ENCODE data around the gene CASTOR1.
"Not testable (repeated sequence)": the region's sequence is repeated elsewhere in the genome, so short reads cannot be mapped to it uniquely, and the experiment has no call there.

CASTOR1 gene

GRCh38 chr22:30289141-30289979 is at the start of gene CASTOR1:
TSS of gene CASTOR1 (minus strand) at chr22:30289505. CDS start at chr22:30289497, 8 bp downstream.
- in situ Hi-C loops (cut with MboI; ENCODE audit: low sequenced_read_pairs, unreplicated experiment), result loop anchor here (5.0 kb wide), 1 partner anchor 103 kb away; no protein-coding TSS in a partner anchor

GRCh38 chr22:30338802-30339201 is 49.5 kb upstream of the CASTOR1 start:
- TF ChIP-seq CTCF (IDR thresholded peaks at IDR 0.05; ENCODE audit: borderline replicate concordance, control extremely low read depth, extremely low read depth, insufficient read depth, missing control alignments), result no peak
- no peak for DNase-seq (ENCODE audit: low spot score)
- in situ Hi-C loops (cut with MboI; ENCODE audit: low sequenced_read_pairs, unreplicated experiment), result no loop called here

More at GRCh38 chr22:30289141-30289979, at the start of gene CASTOR1:
- no peak for TF ChIP-seq CTCF (IDR thresholded peaks at IDR 0.05; ENCODE audit: borderline replicate concordance, control extremely low read depth, extremely low read depth, insufficient read depth, missing control alignments)
- DNase-seq (ENCODE audit: low spot score), result peak; percentile 99

- in situ Hi-C loops (cut with MboI; ENCODE audit: low sequenced_read_pairs, unreplicated experiment); DNase-seq (ENCODE audit: low spot score): not testable (repeated sequence)
Measured at GRCh38 chr22:30338341-30338740, 49.0 kb upstream of the CASTOR1 start.

- in situ Hi-C loops (cut with MboI; ENCODE audit: low sequenced_read_pairs, unreplicated experiment), result no loop called here
- TF ChIP-seq CTCF (IDR thresholded peaks at IDR 0.05; ENCODE audit: borderline replicate concordance, control extremely low read depth, extremely low read depth, insufficient read depth, missing control alignments), result no peak
- DNase-seq (ENCODE audit: low spot score), result no peak
Measured at GRCh38 chr22:30337461-30337778, 48.1 kb upstream of the CASTOR1 start.

GRCh38 chr22:30336752-30337460 is 47.6 kb upstream of the CASTOR1 start:
- in situ Hi-C loops (cut with MboI; ENCODE audit: low sequenced_read_pairs, unreplicated experiment), result no loop called here
- DNase-seq (ENCODE audit: low spot score), result no peak
- no peak for TF ChIP-seq CTCF (IDR thresholded peaks at IDR 0.05; ENCODE audit: borderline replicate concordance, control extremely low read depth, extremely low read depth, insufficient read depth, missing control alignments)

GRCh38 chr22:30335236-30335635 is 45.9 kb upstream of the CASTOR1 start:
- no peak for DNase-seq (ENCODE audit: low spot score)
- in situ Hi-C loops (cut with MboI; ENCODE audit: low sequenced_read_pairs, unreplicated experiment), result no loop called here
- TF ChIP-seq CTCF (IDR thresholded peaks at IDR 0.05; ENCODE audit: borderline replicate concordance, control extremely low read depth, extremely low read depth, insufficient read depth, missing control alignments), result no peak

GRCh38 chr22:30334646-30335045 is 45.3 kb upstream of the CASTOR1 start:
- TF ChIP-seq CTCF (IDR thresholded peaks at IDR 0.05; ENCODE audit: borderline replicate concordance, control extremely low read depth, extremely low read depth, insufficient read depth, missing control alignments), result no peak
- in situ Hi-C loops (cut with MboI; ENCODE audit: low sequenced_read_pairs, unreplicated experiment), result no loop called here
- no peak for DNase-seq (ENCODE audit: low spot score)

Measured in GM13976 (cell line).